Left ventricle myocardium superior (tissue), 1 donor: ENCODE data around the gene BCL2L11. TPM values are rescaled to one million over a fixed set of nuclear protein-coding genes. Genes with fewer than 3 reads are reported as not detected.

ENCODE experiments used
- ATAC-seq: fragments of 200-7000 bp; cut with Tn5 transposase; one replicate; pipeline ENCODE4 v1.9.1; 2020; ENCODE audit warnings: mild to moderate bottlenecking, moderate library complexity
- DNase-seq: peaks from one replicate; pipeline ENCODE4 v3.0.0-alpha.2; 2020
- intact Hi-C: fragments of 100-400 bp; cut with micrococcal nuclease; formaldehyde crosslinking; loops from one replicate; pipeline ENCODE4 v1.11.0; 2022
- total RNA-seq: library from RNA; stranded (reverse); fragmentation: NEBNext Ultra II Directional; extraction: Animal tissue kit (Norgen Biotek cat#: 25700); gene quantifications from one replicate; pipeline ENCODE4 v1.2.1, GENCODE V29; 2021
- donor health status: DM: no; HTN: yes; CAD: no; lungs with severe emphysema.

The BCL2L11 gene
- total RNA-seq, 1 donor from 2014 or later = 10.1 TPM

DNA sequence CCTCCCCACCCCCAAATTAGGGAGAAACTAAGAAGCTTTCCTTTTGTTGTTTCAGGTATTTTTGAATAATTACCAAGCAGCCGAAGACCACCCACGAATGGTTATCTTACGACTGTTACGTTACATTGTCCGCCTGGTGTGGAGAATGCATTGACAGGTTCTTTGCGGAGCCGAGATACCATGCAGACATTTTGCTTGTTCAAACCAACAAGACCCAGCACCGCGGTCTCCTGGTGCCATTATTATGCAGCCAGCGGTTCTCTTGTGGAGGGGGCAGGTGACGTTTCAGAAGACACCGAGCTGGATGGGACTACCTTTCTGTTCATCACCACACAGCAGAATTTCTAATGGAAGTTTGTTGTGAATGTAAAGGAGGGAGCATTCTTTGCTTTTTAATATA is 43.4 kb downstream of the BCL2L11 start:
- ATAC-seq = no peak
- no peak for DNase-seq
- intact Hi-C loops = no loop called here

DNA sequence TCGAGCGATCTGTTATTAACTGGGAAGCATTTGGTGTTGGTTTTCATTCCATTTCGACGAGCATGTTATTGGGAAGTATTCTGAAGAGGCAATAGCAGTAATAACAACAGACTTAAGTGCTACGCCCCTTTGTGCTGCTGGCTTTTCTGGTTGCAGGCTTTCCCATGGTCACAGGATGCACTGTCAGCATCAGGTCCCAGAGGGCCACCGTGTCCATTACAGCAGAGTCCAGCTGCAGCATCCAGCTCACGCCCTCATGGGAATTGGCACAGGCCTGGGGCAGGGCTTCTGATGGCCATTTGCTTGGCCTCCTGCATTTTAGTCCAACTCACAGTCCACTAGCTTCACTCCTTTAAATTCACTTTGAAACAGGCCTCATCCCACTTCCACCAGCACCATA is 44.4 kb downstream of the BCL2L11 start:
- intact Hi-C loops = no loop called here
- peak; percentile 65 for DNase-seq
- ATAC-seq = peak; percentile 42

DNA sequence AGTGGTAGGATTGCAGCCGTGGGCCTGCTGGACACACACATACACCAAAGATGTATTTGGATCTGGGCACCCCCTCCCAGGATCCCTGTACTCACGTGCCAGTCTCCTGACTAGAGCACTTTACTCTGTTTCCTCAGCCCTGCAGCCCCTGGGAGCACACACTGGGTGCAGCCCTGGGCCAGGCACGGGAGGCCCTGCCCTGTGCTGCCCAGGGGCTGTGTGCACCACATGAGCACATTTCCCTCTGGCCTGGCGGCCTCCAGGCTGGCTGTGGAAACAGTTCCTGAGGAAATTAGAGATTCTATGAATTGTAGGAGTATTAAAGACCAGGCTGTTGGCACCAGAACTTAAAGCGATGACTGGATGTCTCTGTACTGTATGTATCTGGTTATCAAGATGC is 45.4 kb downstream of the BCL2L11 start:
- intact Hi-C loops = no loop called here
- ATAC-seq (no peak), DNase-seq (no peak)

DNA sequence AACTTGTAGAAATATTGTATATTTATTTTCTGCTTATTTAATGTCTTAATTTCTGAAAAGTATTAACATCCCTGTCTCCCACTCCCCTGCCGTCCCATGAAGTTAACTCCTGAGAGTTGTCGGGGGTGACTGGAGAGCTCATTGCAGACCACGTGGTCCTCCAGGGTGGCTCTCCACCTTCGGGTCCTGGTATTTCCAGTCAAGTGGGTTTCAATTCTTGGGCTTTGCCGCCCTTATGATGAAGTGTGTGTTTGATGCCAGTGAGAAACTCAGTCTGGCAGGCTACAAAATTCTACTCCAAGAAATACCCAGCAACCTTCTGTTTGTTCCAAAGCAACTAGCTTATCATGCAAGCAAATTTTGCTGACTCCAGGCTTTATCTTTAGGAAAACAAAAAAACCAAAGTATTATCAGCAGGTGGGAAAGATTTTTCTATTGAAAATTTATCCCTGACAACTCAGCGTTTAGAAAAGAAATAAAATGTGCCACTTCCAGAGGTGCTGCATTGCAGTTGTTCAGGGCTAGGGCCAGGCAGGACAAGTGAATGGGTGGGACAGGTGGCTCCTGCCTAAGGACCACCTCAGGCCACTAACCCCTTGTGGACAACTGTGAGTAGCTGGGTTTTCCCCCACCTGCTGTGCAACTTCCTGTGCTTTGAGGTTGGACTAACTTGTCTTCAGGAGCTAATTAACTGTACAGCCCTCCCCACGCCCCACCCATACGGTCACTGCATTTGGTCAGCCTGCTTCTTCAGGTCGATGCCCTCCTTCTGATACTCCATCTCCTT is 46.6 kb downstream of the BCL2L11 start:
- ATAC-seq (no peak), DNase-seq (no peak)
- intact Hi-C loops = no loop called here

DNA sequence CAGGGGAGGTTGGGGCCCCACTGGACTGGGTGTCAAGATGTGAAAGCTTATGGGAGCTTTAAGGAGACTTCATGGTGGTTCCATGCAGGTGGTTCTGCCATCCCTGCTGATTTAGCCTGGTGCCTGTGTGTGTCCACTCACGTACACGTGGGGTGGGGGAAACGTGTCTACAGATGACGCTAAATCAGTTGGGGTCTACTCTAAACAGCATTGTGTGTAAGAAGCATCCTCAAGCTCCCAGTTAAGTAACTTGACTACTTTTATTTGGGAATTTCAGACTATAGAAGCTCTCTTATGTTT is 47.1 kb downstream of the BCL2L11 start:
- ATAC-seq = no peak
- intact Hi-C loops = no loop called here
- DNase-seq = no peak

DNA sequence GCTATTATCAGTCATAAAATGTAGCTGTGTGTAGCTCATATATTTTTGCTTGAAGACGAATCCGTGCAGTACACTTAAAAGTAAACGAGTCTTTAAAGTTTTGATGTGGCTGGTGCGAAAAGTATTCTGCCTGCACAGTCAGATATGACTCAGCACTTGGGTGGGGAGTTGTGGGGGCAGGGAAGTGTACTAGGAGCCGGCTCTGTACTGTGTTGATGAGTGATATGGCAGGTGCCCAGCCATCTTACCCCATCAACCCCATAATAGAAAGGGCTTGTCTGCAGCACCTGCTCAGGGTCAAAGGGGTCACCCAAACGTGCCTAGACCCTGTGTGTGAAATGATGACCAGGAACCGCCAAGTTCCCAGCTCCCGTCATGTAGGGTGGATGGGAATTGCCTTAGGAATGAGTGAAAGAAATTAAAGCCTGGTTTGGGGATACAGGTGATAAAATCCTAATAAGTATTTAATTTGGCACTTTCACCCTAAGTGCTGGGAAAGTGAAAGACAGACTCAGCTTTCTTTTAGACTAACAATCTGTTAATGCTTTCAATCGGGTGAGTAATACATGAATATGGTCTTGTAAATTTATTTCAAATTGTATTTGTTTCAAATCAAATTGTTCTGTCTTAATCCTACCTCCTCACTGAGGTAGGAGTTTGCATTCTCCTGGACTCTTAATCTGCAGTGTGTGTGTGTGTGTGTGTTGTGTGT is 48.0 kb downstream of the BCL2L11 start:
- intact Hi-C loops = no loop called here
- ATAC-seq (peak; percentile 85), DNase-seq (peak; percentile 46)

DNA sequence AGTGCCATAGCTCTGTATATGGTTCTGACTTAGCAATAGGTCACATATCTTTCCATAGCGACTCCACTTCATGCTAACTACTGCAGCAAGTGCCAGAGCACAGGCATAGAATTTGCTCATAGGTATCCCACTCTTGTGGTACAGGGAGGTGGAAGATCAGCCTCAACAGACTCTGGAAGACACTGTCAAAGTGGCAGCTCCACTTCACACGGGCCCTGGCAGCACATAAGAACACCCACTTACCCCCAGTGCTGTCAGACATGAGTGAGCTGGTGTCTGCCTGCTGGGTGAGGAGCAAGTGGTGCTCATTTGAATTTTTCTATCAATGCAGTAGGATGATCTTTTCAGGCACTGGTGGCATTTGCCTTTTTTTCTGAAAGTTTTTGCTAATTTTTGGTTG is 48.6 kb downstream of the BCL2L11 start:
- ATAC-seq = peak; percentile 73
- no peak for DNase-seq
- intact Hi-C loops = no loop called here

DNA sequence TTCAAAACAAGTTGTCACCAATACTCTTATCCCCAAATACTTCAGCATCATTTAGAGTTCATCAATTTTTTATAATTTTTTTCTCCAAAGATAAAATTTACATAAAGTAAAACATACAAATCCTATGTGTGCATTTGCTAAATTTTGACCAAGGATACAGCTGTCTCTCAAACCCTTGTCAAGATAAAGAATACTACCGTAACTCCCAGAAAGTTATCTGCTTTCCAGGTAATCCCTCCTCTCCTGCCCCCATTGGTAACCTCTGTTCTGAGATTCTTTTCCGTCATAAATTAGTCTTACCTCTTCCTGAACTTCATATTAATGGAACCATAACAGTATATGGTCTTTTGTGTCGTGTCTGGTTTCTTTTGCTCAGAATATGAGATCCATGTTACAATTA is 49.2 kb downstream of the BCL2L11 start:
- intact Hi-C loops = no loop called here
- no peak for ATAC-seq

DNA sequence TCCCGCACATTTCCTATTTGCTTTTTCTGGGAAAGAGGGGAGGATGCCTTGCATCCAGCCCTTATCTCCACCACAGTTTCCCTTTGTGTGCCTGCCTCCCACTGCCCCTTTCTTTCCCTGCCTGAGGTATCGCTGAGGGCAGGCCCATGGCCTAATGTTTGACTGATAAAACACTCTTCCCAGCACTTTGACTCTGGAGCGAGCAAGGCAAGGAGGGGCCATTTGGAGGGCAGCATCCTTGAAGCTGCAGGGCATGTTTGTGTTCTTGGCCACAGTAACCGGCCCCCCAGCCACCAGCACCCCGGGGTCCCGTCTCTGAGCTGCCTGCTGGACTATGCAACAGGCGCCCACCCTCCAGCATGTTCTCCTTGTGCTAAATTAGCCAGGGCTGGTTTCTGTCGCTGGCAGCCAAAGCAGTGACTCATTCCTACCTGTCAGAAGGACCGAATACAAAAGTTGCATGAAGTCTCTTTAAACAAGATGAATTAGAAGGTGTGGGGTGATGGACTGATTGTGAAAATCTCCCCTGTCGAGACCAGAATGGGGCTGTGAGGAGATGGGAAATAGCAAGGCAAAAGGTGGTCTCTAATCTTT is 50.7 kb downstream of the BCL2L11 start:
- intact Hi-C loops = no loop called here
- DNase-seq (no peak), ATAC-seq (no peak)

More for the DNA sequence above, 49.2 kb downstream of the BCL2L11 start:
- no peak for DNase-seq

DNA sequence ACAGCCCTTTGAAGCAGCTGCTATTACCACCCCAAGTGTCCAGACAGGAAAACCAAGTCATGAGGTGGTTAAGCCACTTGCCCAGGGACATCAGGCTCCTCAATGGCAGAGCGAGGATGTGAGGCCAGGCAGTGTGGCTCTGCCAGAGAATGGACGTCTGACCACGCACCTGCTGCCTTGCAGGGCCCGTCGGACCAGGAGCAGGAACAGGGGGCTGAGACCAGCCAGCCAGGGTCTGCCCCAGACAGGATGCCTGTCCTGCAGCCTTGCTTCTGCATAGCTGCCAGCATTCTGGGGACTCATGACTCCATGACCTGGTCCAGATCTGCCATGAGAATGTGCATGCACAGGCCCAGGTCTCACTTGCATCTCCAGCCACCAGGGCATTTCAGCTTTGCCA is 52.0 kb downstream of the BCL2L11 start:
- no peak for ATAC-seq
- intact Hi-C loops = no loop called here
- DNase-seq = no peak

DNA sequence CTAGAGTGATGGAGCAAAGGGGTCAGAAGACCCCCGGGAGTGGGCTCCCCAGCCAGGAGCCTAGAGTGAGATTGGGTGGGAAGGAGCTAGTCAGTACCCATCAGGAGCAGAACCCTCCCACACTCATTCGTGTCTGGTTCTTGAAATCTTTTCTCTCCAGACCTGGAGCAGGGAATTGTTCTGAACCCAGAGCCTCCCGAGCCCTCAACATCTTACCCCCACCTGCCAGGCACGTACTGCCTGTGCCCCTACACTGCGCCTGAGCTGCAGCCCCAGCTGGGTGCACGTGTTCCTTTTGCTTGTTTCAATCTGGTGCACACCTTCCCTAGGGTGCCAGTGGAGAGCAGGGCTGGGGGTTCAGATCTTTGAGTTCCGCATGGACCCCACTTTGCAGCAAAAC is 52.6 kb downstream of the BCL2L11 start:
- DNase-seq (no peak), ATAC-seq (no peak)
- intact Hi-C loops = no loop called here

DNA sequence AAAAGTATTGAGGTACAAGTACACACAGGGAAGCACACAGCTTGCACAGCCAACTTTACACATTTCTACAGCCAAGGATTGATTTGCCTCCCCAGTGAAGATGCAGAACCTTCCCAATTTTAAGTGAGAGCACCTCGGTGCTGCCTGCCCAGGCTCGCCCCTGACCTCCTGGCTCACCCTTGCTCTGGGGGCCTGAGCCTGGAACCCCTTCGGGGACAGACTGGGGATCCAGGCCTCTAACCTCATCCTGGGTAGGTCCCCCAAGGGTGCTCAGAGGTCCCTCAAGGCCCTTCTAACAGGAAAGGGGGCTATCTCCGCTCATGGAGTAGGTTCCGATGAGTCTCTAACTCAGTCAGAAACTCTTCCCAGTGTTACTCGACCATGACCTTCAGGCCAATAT is 53.1 kb downstream of the BCL2L11 start:
- ATAC-seq (no peak), DNase-seq (no peak)
- intact Hi-C loops = no loop called here

DNA sequence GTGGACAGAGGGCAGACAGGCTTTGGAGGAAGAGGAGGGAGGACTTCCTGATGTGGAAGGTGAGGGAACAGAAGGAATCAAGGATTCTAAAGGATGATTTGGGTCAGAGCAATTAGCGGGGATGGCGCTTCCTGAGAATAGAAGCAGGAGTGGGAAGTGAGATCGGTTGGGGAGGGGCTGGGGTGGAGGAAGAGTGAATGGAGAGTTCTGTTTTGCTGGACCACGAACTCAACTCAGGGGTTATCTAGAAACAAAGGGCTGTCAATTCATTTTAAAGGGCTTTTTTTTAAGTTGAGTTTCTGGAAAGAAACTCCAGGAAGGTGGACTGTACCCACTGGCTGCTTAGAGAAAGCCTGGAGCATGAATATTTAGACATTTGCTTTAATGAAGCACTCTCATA is 54.9 kb downstream of the BCL2L11 start:
- no peak for ATAC-seq
- no peak for DNase-seq
- intact Hi-C loops = no loop called here

DNA sequence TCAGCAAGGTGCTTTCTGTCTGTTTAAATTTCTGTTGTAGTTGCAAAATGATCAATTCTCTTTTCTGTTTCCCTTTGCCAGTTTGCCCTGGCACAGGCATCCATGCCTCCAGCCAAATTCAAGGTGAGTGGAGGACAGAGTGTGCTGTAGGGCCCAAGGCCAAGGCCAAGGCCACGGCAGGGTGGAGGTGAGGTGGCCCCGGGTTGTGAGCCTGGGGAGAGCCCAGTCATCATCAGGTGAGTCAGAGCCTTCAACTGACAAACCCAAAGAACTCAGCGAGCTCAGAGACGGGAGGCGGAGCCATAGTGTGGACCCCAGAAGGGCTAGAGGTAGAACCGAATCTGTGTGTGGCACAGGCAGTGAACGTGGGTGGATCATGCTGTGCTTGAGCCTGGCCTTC is 55.7 kb downstream of the BCL2L11 start:
- peak; percentile 35 for ATAC-seq

DNA sequence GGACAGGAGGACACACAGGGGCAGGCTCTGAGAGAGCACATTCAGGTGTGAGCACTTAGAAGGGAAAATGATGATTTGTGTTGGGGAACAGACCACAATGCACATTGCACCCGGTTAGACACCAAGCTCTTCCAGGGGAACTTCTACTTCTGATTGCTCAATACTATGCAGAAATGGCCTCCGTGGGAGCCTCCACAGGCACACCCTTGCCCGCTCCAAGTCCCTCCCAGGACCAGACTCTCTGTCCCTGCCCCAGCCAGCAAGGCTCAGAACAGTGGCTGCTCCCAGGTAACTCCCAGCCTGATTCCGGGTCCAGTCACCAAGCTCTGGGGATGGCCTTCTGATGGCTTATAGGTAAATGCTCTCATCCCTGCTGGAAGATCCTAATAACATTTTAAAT is 56.2 kb downstream of the BCL2L11 start:
- intact Hi-C loops = no loop called here
- DNase-seq (no peak), ATAC-seq (no peak)

More for the DNA sequence above, 55.7 kb downstream of the BCL2L11 start:
- DNase-seq = no peak
- intact Hi-C loops = no loop called here

DNA sequence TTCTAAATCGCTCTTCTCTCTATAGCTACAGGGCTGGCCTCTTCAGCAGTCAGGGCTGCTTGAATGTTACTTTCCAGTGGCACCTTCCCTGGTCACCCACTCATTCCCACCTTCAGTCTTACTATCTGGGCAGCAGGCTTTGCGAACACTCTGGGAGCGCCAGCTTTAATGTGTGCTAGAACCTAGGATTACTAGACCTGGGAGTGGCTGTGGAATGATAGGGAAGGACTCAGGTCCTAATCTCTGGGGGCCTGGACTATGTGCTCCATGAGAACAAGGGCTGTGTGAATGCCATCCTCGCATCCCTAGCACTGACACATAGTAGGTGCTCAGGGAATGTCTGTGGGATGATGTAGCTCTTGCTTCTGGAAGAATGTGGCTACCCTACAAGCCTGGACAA is 57.6 kb downstream of the BCL2L11 start:
- intact Hi-C loops = no loop called here
- ATAC-seq (no peak), DNase-seq (no peak)

DNA sequence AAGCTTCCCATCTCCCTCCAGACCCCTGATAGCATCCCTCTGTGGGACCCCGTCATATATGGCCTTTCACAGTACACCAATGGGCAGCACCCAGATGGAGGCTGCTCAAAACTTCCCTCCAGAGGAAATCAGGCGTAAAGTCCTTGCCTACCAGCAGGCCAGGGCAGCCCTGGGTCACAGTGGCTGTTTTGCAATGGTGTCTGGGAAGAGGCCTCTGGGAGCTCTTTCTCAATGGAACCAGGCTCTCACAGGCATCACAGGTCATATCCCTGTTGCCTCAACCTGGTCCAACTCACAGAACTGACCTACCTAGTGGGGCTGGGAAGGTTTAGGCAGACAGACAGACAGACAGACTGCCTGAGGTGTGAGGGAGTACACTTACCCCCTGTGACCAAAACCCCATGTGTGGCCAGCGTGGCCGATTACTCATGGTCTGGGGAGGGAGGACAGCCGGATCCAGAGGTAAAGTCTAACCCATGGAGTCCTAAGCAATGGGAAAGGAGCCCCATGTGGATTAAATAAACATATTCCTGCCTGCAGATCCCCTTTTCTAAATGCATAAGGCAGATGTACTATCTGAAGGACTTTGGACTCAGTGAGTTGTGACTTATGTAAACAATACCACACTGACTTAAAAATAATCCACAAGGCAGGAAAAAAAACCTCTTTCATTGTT is 58.2 kb downstream of the BCL2L11 start:
- ATAC-seq (no peak), DNase-seq (no peak)
- intact Hi-C loops = no loop called here

DNA sequence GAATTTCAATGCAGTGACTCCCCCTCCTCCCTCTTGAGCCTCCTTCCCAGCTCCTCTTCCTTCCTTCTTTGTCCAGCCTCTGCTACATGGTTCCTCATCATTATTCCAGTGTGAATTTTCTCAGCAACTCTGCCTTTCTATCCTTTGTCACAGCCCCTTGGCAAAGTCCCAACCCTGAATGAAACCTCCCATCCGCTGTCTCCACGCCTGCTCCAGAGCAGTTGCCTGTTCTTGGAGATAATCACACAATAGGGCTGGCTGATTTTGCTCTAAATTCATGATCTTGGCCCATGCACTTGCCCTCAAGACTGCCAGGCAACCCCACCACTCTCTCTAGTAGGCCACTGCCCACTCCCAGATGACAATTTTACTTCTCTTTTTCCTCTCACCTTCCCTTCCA is 61.4 kb downstream of the BCL2L11 start:
- DNase-seq = no peak
- ATAC-seq = no peak
- intact Hi-C loops = no loop called here

DNA sequence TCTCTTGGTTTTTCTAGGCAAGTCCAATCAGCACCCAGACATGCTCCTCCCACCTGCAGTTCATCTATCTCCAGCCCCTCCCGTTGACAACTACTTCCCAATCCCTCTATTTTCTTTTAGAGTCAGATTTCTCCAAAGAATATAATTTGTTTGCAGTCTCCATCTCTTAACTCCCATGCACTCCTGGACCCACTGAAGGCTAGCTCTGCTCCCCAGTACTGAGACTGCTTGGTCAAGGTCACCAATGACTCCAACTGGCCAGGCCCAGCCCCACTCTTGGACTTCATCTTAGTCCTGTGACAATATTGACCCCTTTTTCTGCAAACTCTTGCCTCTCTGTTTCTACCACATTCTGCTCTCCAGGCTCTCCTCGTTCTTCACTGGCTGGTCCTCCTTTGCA is 62.0 kb downstream of the BCL2L11 start:
- DNase-seq (no peak), ATAC-seq (no peak)
- intact Hi-C loops = no loop called here

DNA sequence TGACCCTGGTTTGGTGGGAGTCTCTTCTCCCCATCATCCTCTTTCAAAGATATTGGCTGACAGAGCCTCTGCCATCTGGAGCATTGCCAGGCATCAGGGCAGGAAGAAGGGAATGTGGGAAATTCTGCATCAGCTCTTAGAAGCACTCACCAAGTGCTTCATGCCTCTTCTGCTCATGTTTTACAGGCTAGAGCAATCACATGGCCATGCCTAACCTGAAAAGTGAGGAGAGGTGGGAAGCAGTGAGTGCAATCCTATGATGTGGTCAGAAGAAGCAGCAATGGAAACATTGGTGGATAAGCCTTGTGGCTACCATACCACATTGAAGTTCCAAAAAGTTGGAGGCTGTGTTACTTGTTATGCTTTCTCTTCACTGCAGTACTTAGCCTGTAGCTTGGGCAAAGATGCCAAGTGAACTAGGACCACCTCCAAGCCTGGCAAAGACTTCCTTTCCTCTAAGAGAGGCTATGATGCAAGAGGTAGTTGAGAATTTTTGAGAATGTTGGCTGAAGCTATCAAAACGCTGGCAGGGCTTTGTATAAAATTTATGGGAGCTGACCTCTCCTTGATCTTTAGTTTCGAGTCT is 64.1 kb downstream of the BCL2L11 start:
- DNase-seq (no peak), ATAC-seq (peak; percentile 60)
- intact Hi-C loops = no loop called here
